Ovary (tissue), 3 donors: ENCODE results near the gene TMEM234.
A peak's percentile ranks its signal among the peaks of the same experiment; 100 is the strongest.

Source experiments
- EP300 ChIP-seq: sonication (generic); formaldehyde crosslinking; IDR thresholded peaks from one replicate; pipeline ENCODE4 v1.6.1; 2017; ENCODE audit warnings: antibody characterized with exemption
- POLR2A ChIP-seq: fragments of 450-650 bp; IDR thresholded peaks from one replicate; pipeline ENCODE4 v1.6.1; 2017; ENCODE audit warnings: antibody characterized with exemption, mild to moderate bottlenecking, moderate library complexity
- TF ChIP-seq, protein P1 (sequence below), 3 donors: fragments of 450-650 bp in 2 of 3; fragments of 200-600 bp in 1 of 3; IDR thresholded peaks; one replicate each; pipeline versions ENCODE4 v1.5.1 to v1.8.0; 2016 to 2022; ENCODE audit warnings: antibody characterized with exemption in 3 of 3, mild to moderate bottlenecking in 1 of 3
- donor health status: DM: no; HTN: no; CAD: no.

- TF ChIP-seq EP300 (no peak), POLR2A (peak; percentile 76)
- TF ChIP-seq, protein P1, sequence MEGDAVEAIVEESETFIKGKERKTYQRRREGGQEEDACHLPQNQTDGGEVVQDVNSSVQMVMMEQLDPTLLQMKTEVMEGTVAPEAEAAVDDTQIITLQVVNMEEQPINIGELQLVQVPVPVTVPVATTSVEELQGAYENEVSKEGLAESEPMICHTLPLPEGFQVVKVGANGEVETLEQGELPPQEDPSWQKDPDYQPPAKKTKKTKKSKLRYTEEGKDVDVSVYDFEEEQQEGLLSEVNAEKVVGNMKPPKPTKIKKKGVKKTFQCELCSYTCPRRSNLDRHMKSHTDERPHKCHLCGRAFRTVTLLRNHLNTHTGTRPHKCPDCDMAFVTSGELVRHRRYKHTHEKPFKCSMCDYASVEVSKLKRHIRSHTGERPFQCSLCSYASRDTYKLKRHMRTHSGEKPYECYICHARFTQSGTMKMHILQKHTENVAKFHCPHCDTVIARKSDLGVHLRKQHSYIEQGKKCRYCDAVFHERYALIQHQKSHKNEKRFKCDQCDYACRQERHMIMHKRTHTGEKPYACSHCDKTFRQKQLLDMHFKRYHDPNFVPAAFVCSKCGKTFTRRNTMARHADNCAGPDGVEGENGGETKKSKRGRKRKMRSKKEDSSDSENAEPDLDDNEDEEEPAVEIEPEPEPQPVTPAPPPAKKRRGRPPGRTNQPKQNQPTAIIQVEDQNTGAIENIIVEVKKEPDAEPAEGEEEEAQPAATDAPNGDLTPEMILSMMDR (IDR thresholded peaks at IDR 0.05): peak in 1 of 3 donors; percentile 24
Measured at GRCh38 chr1:32205401-32206370, 16.5 kb downstream of the TMEM234 start, which contains the start of gene IQCC.
